ENCODE data around the gene SLC7A6OS.

The SLC7A6OS gene

DNA sequence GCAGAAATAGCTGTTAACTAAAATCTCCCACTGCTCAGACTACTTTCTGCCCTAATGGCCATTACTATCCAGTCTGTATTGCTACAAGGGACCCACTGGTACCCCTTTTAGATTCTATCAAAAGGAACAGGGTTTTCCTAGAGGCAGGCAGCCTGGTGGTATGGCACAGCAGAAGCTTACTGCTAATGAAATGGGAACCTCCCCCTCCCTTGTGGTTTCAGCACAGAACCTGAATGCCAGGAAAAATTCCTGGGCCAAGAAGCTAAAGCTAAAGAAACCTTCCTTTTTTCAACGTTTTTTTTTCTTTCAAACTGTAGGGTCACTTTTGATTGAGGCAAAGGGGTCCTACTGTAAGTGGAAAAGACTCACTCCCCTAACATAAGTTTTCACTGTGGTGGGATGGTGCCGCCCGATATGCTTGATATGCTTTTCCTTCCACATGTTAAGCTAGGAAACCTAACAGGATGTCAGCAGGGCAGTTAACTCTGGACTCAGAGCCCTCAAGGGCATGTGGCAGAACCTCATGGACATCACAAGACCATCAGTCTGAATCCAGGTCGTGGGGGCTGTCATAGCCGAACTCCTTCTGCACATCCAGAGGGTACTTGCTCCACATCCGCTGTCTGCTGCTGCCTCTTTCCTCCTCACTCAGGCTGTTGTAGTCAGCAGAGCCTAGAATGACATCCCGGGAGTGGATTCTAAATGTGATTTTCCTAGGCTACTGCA, 9.8 kb downstream of the SLC7A6OS start:
- Histone ChIP-seq H3K9me2 (replicated peaks; ENCODE audit: insufficient read depth, low read length) (no peaks in the 10 kb centered on the region), H3K9ac (ENCODE audit: low read length) (no peak overlapping the region), H3K27ac (ENCODE audit: low read length) (no peak overlapping the region), H4K20me1 (ENCODE audit: insufficient read depth, low read length) (no peaks in the 10 kb centered on the region), H3K79me2 (ENCODE audit: low read length) (peaks cover 82% of the 10 kb centered on the region), H3K4me3 (ENCODE audit: low read length) (no peak overlapping the region), H2AFZ (ENCODE audit: low read length) (no peak overlapping the region), H3K4me1 (ENCODE audit: low read length) (peaks cover 6% of the 10 kb centered on the region; the same call in 1 of the 2 replicates), H3K36me3 (replicated peaks; ENCODE audit: insufficient read depth, low read length) (peaks cover 16% of the 10 kb centered on the region), H3F3A (ENCODE audit: insufficient read depth, low read length) (peaks cover 9% of the 10 kb centered on the region; the same call in 1 of the 2 replicates), H3K9me3 (replicated peaks; ENCODE audit: insufficient read depth, low read length) (no peaks in the 10 kb centered on the region), H3K4me2 (ENCODE audit: low read depth, low read length) (no peak overlapping the region), H3K27me3 (replicated peaks; ENCODE audit: insufficient read depth, low read length) (no peaks in the 10 kb centered on the region)
- no peak for TF ChIP-seq EZH2phosphoT487 (IDR thresholded peaks at IDR 0.05; ENCODE audit: low read length)
- TF ChIP-seq, protein P1, sequence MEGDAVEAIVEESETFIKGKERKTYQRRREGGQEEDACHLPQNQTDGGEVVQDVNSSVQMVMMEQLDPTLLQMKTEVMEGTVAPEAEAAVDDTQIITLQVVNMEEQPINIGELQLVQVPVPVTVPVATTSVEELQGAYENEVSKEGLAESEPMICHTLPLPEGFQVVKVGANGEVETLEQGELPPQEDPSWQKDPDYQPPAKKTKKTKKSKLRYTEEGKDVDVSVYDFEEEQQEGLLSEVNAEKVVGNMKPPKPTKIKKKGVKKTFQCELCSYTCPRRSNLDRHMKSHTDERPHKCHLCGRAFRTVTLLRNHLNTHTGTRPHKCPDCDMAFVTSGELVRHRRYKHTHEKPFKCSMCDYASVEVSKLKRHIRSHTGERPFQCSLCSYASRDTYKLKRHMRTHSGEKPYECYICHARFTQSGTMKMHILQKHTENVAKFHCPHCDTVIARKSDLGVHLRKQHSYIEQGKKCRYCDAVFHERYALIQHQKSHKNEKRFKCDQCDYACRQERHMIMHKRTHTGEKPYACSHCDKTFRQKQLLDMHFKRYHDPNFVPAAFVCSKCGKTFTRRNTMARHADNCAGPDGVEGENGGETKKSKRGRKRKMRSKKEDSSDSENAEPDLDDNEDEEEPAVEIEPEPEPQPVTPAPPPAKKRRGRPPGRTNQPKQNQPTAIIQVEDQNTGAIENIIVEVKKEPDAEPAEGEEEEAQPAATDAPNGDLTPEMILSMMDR (IDR thresholded peaks at IDR 0.05; ENCODE audit: low read length): no peak
- TF ChIP-seq EZH2 (optimal IDR thresholded peaks at IDR 0.05; ENCODE audit: low read depth, low read length): no peak
- DNase-seq: no peak

GRCh38 chr16:68299571-68300453, 10.9 kb downstream of the SLC7A6OS start:
- Histone ChIP-seq H3K27ac (ENCODE audit: low read length) (no peak overlapping the region), H3K9me3 (replicated peaks; ENCODE audit: insufficient read depth, low read length) (no peaks in the 10 kb centered on the region), H3F3A (ENCODE audit: insufficient read depth, low read length) (peaks cover 9% of the 10 kb centered on the region; the same call in 1 of the 2 replicates), H3K9ac (ENCODE audit: low read length) (no peak overlapping the region), H3K4me2 (ENCODE audit: low read depth, low read length) (no peak overlapping the region), H2AFZ (ENCODE audit: low read length) (no peak overlapping the region), H3K36me3 (replicated peaks; ENCODE audit: insufficient read depth, low read length) (peaks cover 16% of the 10 kb centered on the region), H3K4me3 (ENCODE audit: low read length) (no peak overlapping the region), H3K27me3 (replicated peaks; ENCODE audit: insufficient read depth, low read length) (no peaks in the 10 kb centered on the region), H4K20me1 (ENCODE audit: insufficient read depth, low read length) (no peaks in the 10 kb centered on the region), H3K79me2 (ENCODE audit: low read length) (peaks cover 78% of the 10 kb centered on the region), H3K4me1 (ENCODE audit: low read length) (0 out of 2 replicates have a peak, but pooled peaks cover under 1% of the 10 kb centered on the region), H3K9me2 (replicated peaks; ENCODE audit: insufficient read depth, low read length) (no peaks in the 10 kb centered on the region)
- DNase-seq: no peak
- TF ChIP-seq EZH2phosphoT487 (IDR thresholded peaks at IDR 0.05; ENCODE audit: low read length) (no peak), EZH2 (optimal IDR thresholded peaks at IDR 0.05; ENCODE audit: low read depth, low read length) (no peak)
- TF ChIP-seq, protein P1 (IDR thresholded peaks at IDR 0.05; ENCODE audit: low read length): no peak

- Histone ChIP-seq H3K9me3 (replicated peaks; ENCODE audit: insufficient read depth, low read length) (no peaks in the 10 kb centered on the region), H3F3A (ENCODE audit: insufficient read depth, low read length) (peaks cover 9% of the 10 kb centered on the region; the same call in 1 of the 2 replicates), H3K9ac (ENCODE audit: low read length) (no peak overlapping the region), H3K27me3 (replicated peaks; ENCODE audit: insufficient read depth, low read length) (no peaks in the 10 kb centered on the region), H3K79me2 (ENCODE audit: low read length) (peaks cover 81% of the 10 kb centered on the region), H3K4me1 (ENCODE audit: low read length) (no peaks in the 10 kb centered on the region), H2AFZ (ENCODE audit: low read length) (no peak overlapping the region), H3K9me2 (replicated peaks; ENCODE audit: insufficient read depth, low read length) (no peaks in the 10 kb centered on the region), H3K36me3 (replicated peaks; ENCODE audit: insufficient read depth, low read length) (peaks cover 16% of the 10 kb centered on the region; the same call in 1 of the 2 replicates), H3K4me2 (ENCODE audit: low read depth, low read length) (no peak overlapping the region), H4K20me1 (ENCODE audit: insufficient read depth, low read length) (no peaks in the 10 kb centered on the region), H3K4me3 (ENCODE audit: low read length) (no peak overlapping the region), H3K27ac (ENCODE audit: low read length) (no peak overlapping the region)
- TF ChIP-seq EZH2 (optimal IDR thresholded peaks at IDR 0.05; ENCODE audit: low read depth, low read length) (no peak), EZH2phosphoT487 (IDR thresholded peaks at IDR 0.05; ENCODE audit: low read length) (no peak)
- TF ChIP-seq, protein P1 (IDR thresholded peaks at IDR 0.05; ENCODE audit: low read length): no peak
- DNase-seq: no peak
These were observed 11.7 kb downstream of the SLC7A6OS start for GRCh38 chr16:68298907-68299561.

Measured in MM.1S (cell line).